Neural cell (in vitro differentiated cells): Measurements from ENCODE around the gene PRSS27. TPM values are rescaled to one million over a fixed set of nuclear protein-coding genes. Genes with fewer than 3 reads are reported as not detected.

ENCODE experiments used
- H2AFZ ChIP-seq: fragments of 200-600, 300-800 bp; sonication (generic), shearing (Covaris generic); 2 replicates; pipeline ENCODE4 v1.6.0; 2014; ENCODE audit warnings: low read depth, mild to moderate bottlenecking, antibody characterized with exemption, low read length, moderate library complexity
- H3F3A ChIP-seq: fragments of 200-600 bp; shearing (Covaris generic); 2 replicates; pipeline ENCODE4 v1.6.1; 2016; ENCODE audit warnings: mild to moderate bottlenecking, moderate library complexity, mixed read lengths, antibody characterized with exemption, low read length; ENCODE audit not compliant: insufficient read depth, poor library complexity, severe bottlenecking
- H3K27ac ChIP-seq: fragments of 200-600, 300-800 bp; sonication (generic), shearing (Covaris generic); 2 replicates; pipeline ENCODE4 v1.5.1; 2014; ENCODE audit warnings: mild to moderate bottlenecking, low read length, moderate library complexity
- H3K27me3 ChIP-seq: fragments of 300-800, 200-600 bp; sonication (generic), shearing (Covaris generic); 2 replicates; pipeline ENCODE4 v1.6.0; 2014; ENCODE audit warnings: mild to moderate bottlenecking, low read depth, low read length, moderate library complexity; ENCODE audit not compliant: insufficient read depth
- H3K36me3 ChIP-seq: fragments of 300-800, 200-600 bp; sonication (generic), shearing (Covaris generic); 2 replicates; pipeline ENCODE4 v1.5.1; 2014; ENCODE audit warnings: mild to moderate bottlenecking, antibody characterized with exemption, low read length, moderate library complexity; ENCODE audit not compliant: insufficient read depth
- H3K4me2 ChIP-seq: fragments of 300-800, 200-600 bp; sonication (generic), shearing (Covaris generic); 2 replicates; pipeline ENCODE4 v1.6.0; 2014; ENCODE audit warnings: mild to moderate bottlenecking, low read length
- H3K4me3 ChIP-seq: fragments of 300-800, 200-600 bp; sonication (generic), shearing (Covaris generic); 2 replicates; pipeline ENCODE4 v1.5.1; 2014; ENCODE audit warnings: mild to moderate bottlenecking, low read length, moderate library complexity
- H3K79me2 ChIP-seq: fragments of 200-600 bp; shearing (Covaris generic); replicated peaks from 2 replicates; pipeline ENCODE4 v1.6.0; 2014; ENCODE audit warnings: mild to moderate bottlenecking, low read length, moderate library complexity; ENCODE audit not compliant: insufficient read depth
- H3K9ac ChIP-seq: fragments of 300-800, 200-600 bp; sonication (generic), shearing (Covaris generic); 2 replicates; pipeline ENCODE4 v1.6.1; 2016; ENCODE audit warnings: mild to moderate bottlenecking, low read length, mixed read lengths
- H3K9me2 ChIP-seq: fragments of 200-600 bp; shearing (Covaris generic); 2 replicates; pipeline ENCODE4 v1.6.1; 2016; ENCODE audit warnings: mild to moderate bottlenecking, low read length, mixed read lengths; ENCODE audit not compliant: insufficient read depth
- H3K9me3 ChIP-seq: fragments of 200-600, 300-800 bp; sonication (generic), shearing (Covaris generic); 2 replicates; pipeline ENCODE4 v1.6.1; 2016; ENCODE audit warnings: mild to moderate bottlenecking, mixed run types, low read length, moderate library complexity, mixed read lengths
- H4K20me1 ChIP-seq: fragments of 200-600 bp; shearing (Covaris generic); 2 replicates; pipeline ENCODE4 v1.6.1; 2016; ENCODE audit warnings: mild to moderate bottlenecking, mixed run types; ENCODE audit not compliant: insufficient read depth
- EP300 ChIP-seq: fragments of 450-650 bp; conservative IDR thresholded peaks from 2 replicates; pipeline ENCODE4 v1.6.1; 2014; ENCODE audit warnings: antibody characterized with exemption, mild to moderate bottlenecking, moderate library complexity; ENCODE audit not compliant: poor library complexity, severe bottlenecking
- EZH2 ChIP-seq: fragments of 200-600, 300-800 bp; shearing (Covaris generic), sonication (generic); IDR thresholded peaks from 2 replicates; pipeline ENCODE4 v1.6.1; 2014; ENCODE audit warnings: antibody characterized with exemption, low read length, borderline replicate concordance, mild to moderate bottlenecking; ENCODE audit not compliant: insufficient read depth, poor library complexity, severe bottlenecking
- MXI1 ChIP-seq: fragments of 450-650 bp; conservative IDR thresholded peaks from 2 replicates; pipeline ENCODE4 v1.6.1; 2014; ENCODE audit warnings: antibody characterized with exemption, mild to moderate bottlenecking; ENCODE audit not compliant: poor library complexity, severe bottlenecking
- POLR2AphosphoS5 ChIP-seq: IDR thresholded peaks from 2 replicates; pipeline ENCODE4 v1.6.1; 2012
- RAD21 ChIP-seq: fragments of 450-650 bp; conservative IDR thresholded peaks from 2 replicates; pipeline ENCODE4 v1.6.1; 2014; ENCODE audit warnings: antibody characterized with exemption, mild to moderate bottlenecking, moderate library complexity
- SMC3 ChIP-seq: fragments of 450-650 bp; conservative IDR thresholded peaks from 2 replicates; pipeline ENCODE4 v1.6.1; 2014; ENCODE audit warnings: antibody characterized with exemption, mild to moderate bottlenecking, moderate library complexity; ENCODE audit not compliant: poor library complexity
- TAF1 ChIP-seq: IDR thresholded peaks from 2 replicates; pipeline ENCODE4 v1.6.1; 2012; ENCODE audit warnings: low read depth
- polyA plus RNA-seq: library from polyadenylated mRNA; depleted of rRNA; stranded (reverse); fragments of >200 nt; gene quantifications from 2 replicates; pipeline ENCODE4 v1.2.3, GENCODE V29; 2014
- TF ChIP-seq, protein P1 (sequence below): IDR thresholded peaks from 2 replicates; pipeline ENCODE4 v1.6.1; 2012; ENCODE audit warnings: borderline replicate concordance

Gene PRSS27
- polyA plus RNA-seq, 1 donor from 2014 or later: 5.9 TPM

DNA sequence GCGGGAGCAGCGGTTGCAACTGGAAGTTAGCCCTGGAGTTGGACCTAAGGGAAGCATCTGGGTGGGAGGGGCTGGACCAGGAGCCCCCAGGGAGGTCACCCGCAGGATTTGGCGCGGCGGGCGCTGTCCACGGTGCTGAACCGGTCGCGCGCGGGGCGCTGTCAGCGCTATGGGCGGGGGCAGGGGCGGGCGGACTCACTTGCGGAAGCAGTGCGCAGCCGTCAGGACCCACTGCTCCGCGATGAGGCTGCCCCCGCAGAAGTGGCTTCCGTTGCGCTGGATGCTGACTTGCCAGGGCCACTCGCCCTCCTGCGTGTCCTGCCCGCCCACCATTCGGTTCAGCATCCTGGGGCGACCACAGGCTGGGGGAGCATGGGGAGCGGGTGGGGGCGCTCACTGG, 4.5 kb downstream of the PRSS27 start:
- Histone ChIP-seq H3K9ac (no peak overlapping the region), H3K36me3 (no peaks in the 10 kb centered on the region), H3K4me3 (no peak overlapping the region), H3K4me2 (no peak overlapping the region), H3K9me3 (no peaks in the 10 kb centered on the region), H3K27ac (no peak overlapping the region), H3K79me2 (no peaks in the 10 kb centered on the region), H3K9me2 (no peaks in the 10 kb centered on the region), H3F3A (no peaks in the 10 kb centered on the region), H4K20me1 (no peaks in the 10 kb centered on the region), H2AFZ (no peak overlapping the region), H3K27me3 (no peaks in the 10 kb centered on the region)
- TF ChIP-seq, protein P1, sequence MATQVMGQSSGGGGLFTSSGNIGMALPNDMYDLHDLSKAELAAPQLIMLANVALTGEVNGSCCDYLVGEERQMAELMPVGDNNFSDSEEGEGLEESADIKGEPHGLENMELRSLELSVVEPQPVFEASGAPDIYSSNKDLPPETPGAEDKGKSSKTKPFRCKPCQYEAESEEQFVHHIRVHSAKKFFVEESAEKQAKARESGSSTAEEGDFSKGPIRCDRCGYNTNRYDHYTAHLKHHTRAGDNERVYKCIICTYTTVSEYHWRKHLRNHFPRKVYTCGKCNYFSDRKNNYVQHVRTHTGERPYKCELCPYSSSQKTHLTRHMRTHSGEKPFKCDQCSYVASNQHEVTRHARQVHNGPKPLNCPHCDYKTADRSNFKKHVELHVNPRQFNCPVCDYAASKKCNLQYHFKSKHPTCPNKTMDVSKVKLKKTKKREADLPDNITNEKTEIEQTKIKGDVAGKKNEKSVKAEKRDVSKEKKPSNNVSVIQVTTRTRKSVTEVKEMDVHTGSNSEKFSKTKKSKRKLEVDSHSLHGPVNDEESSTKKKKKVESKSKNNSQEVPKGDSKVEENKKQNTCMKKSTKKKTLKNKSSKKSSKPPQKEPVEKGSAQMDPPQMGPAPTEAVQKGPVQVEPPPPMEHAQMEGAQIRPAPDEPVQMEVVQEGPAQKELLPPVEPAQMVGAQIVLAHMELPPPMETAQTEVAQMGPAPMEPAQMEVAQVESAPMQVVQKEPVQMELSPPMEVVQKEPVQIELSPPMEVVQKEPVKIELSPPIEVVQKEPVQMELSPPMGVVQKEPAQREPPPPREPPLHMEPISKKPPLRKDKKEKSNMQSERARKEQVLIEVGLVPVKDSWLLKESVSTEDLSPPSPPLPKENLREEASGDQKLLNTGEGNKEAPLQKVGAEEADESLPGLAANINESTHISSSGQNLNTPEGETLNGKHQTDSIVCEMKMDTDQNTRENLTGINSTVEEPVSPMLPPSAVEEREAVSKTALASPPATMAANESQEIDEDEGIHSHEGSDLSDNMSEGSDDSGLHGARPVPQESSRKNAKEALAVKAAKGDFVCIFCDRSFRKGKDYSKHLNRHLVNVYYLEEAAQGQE: no peak
- TF ChIP-seq POLR2AphosphoS5: no peak
- no peak for TF ChIP-seq EP300
- no peak for TF ChIP-seq MXI1

DNA sequence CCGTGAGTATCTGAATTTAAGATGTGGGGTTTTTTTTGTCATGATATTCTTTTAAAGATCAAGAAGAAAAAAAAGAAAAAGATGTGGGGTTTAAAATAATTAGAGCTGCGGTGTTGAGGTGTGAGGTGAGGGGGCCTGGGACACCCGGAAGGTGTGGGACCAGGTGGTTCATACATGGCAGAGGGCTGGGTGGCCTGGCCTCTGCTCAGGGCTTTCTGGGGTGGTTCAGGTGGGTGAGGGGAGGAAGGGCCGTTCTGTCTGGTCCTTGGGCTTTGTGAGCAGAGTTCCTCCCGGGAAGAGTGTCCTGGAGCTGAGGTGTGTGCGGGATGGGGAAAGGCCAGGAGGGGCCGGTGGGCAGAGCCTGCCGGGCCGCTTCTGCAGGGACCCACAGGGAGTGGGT, 5.0 kb downstream of the PRSS27 start:
- H3K9me3 ChIP-seq: no peaks in the 10 kb centered on the region
- H3F3A ChIP-seq: no peaks in the 10 kb centered on the region
- no peak overlapping the region for H3K4me3 ChIP-seq
- TF ChIP-seq TAF1: no peak
- TF ChIP-seq RAD21: no peak
- TF ChIP-seq SMC3: no peak
- no peak for TF ChIP-seq EZH2
- TF ChIP-seq, protein P1: no peak
- no peak for TF ChIP-seq EP300
- no peak for TF ChIP-seq POLR2AphosphoS5
- H3K79me2 ChIP-seq: no peaks in the 10 kb centered on the region
- no peak overlapping the region for H3K4me2 ChIP-seq
- no peaks in the 10 kb centered on the region for H3K27me3 ChIP-seq
- H4K20me1 ChIP-seq: no peaks in the 10 kb centered on the region
- H3K9me2 ChIP-seq: no peaks in the 10 kb centered on the region
- H3K36me3 ChIP-seq: no peaks in the 10 kb centered on the region
- H3K27ac ChIP-seq: no peak overlapping the region
- no peak overlapping the region for H2AFZ ChIP-seq
- no peak overlapping the region for H3K9ac ChIP-seq
